Measurements from ENCODE around the gene LIPT1. TPM values are rescaled to one million over a fixed set of nuclear protein-coding genes. Genes with fewer than 3 reads are reported as not detected.
"Not testable (repeated sequence)": the region's sequence is repeated elsewhere in the genome, so short reads cannot be mapped to it uniquely, and the experiment has no call there.

Gene LIPT1
- total RNA-seq, 1 donor from 2014 or later = 4.5 TPM

- Histone ChIP-seq H3K27me3 (ENCODE audit: control insufficient read depth, insufficient read depth, low read length) (no peaks in the 10 kb centered on the region), H3K36me3 (ENCODE audit: control insufficient read depth, insufficient read depth, low read length) (no peaks in the 10 kb centered on the region), H3K4me3 (ENCODE audit: low read depth, low read length) (no peak overlapping the region)
- FAIRE-seq (peak; percentile 28), DNase-seq (ENCODE audit: low read depth) (no peak)
- TF ChIP-seq CTCF (IDR thresholded peaks at IDR 0.05; ENCODE audit: insufficient read depth, low read length, severe bottlenecking) = no peak
Measured at GRCh38 chr2:99127981-99128380, 26.8 kb upstream of the LIPT1 start.

GRCh38 chr2:99135044-99135556 is 19.7 kb upstream of the LIPT1 start:
- not testable (repeated sequence) for H3K4me3 ChIP-seq (ENCODE audit: low read depth, low read length); H3K36me3 ChIP-seq (ENCODE audit: control insufficient read depth, insufficient read depth, low read length); FAIRE-seq; DNase-seq (ENCODE audit: low read depth); H3K27me3 ChIP-seq (ENCODE audit: control insufficient read depth, insufficient read depth, low read length)

GRCh38 chr2:99139003-99139402 is 15.8 kb upstream of the LIPT1 start:
- Histone ChIP-seq H3K36me3 (ENCODE audit: control insufficient read depth, insufficient read depth, low read length) (no peaks in the 10 kb centered on the region), H3K4me3 (ENCODE audit: low read depth, low read length) (no peak overlapping the region), H3K27me3 (ENCODE audit: control insufficient read depth, insufficient read depth, low read length) (no peaks in the 10 kb centered on the region)
- no peak for TF ChIP-seq CTCF (IDR thresholded peaks at IDR 0.05; ENCODE audit: insufficient read depth, low read length, severe bottlenecking)
- no peak for FAIRE-seq
- peak; percentile 17 for DNase-seq (ENCODE audit: low read depth)

GRCh38 chr2:99140056-99140859 is 14.5 kb upstream of the LIPT1 start:
- FAIRE-seq (no peak), DNase-seq (ENCODE audit: low read depth) (peak; percentile 27)
- no peak for TF ChIP-seq CTCF (IDR thresholded peaks at IDR 0.05; ENCODE audit: insufficient read depth, low read length, severe bottlenecking)
- peak overlapping the region; percentile 81 for H3K4me3 ChIP-seq (ENCODE audit: low read depth, low read length)
- no peaks in the 10 kb centered on the region for H3K36me3 ChIP-seq (ENCODE audit: control insufficient read depth, insufficient read depth, low read length)
- no peaks in the 10 kb centered on the region for H3K27me3 ChIP-seq (ENCODE audit: control insufficient read depth, insufficient read depth, low read length)

- no peaks in the 10 kb centered on the region for H3K27me3 ChIP-seq (ENCODE audit: control insufficient read depth, insufficient read depth, low read length)
- peak overlapping the region; percentile 81 for H3K4me3 ChIP-seq (ENCODE audit: low read depth, low read length)
- no peak for FAIRE-seq
- no peaks in the 10 kb centered on the region for H3K36me3 ChIP-seq (ENCODE audit: control insufficient read depth, insufficient read depth, low read length)
- no peak for TF ChIP-seq CTCF (IDR thresholded peaks at IDR 0.05; ENCODE audit: insufficient read depth, low read length, severe bottlenecking)
- no peak for DNase-seq (ENCODE audit: low read depth)
Measured at GRCh38 chr2:99140860-99141109, 14.0 kb upstream of the LIPT1 start.

- Histone ChIP-seq H3K27me3 (ENCODE audit: control insufficient read depth, insufficient read depth, low read length) (no peaks in the 10 kb centered on the region), H3K4me3 (ENCODE audit: low read depth, low read length) (peak within 1 kb of the TSS; percentile 81), H3K36me3 (ENCODE audit: control insufficient read depth, insufficient read depth, low read length) (no peaks in the 10 kb centered on the region)
- FAIRE-seq = no peak
- peak; percentile 84 for DNase-seq (ENCODE audit: low read depth)
- no peak for TF ChIP-seq CTCF (IDR thresholded peaks at IDR 0.05; ENCODE audit: insufficient read depth, low read length, severe bottlenecking)
Measured at GRCh38 chr2:99141110-99142108, 13.4 kb upstream of the LIPT1 start, which contains the start of gene C2orf15. TSS of gene C2orf15 (plus strand) at chr2:99141707. CDS start at chr2:99150559, 8,852 bp downstream.

Data from bronchial epithelial cell (primary cell).